ENCODE results near the gene TUBGCP6. TPM values are rescaled to one million over a fixed set of nuclear protein-coding genes. Genes with fewer than 3 reads are reported as not detected.

TUBGCP6 gene
- total RNA-seq, 2 donors from 2014 or later: 20.4 to 22.0 TPM

- no peak for DNase-seq
- intact Hi-C loops (cut with DNase I): no loop called here
- no peak for ATAC-seq
Measured at GRCh38 chr22:50179937-50180726, 64.7 kb downstream of the TUBGCP6 start.

GRCh38 chr22:50178871-50179869, 65.7 kb downstream of the TUBGCP6 start:
- ATAC-seq (no peak), DNase-seq (peak; percentile 20)
- intact Hi-C loops (cut with DNase I): no loop called here

- ATAC-seq (no peak), DNase-seq (no peak)
- intact Hi-C loops (cut with DNase I): no loop called here
Measured at GRCh38 chr22:50178471-50178864, 66.4 kb downstream of the TUBGCP6 start.

GRCh38 chr22:50177537-50178470, 67.0 kb downstream of the TUBGCP6 start:
- ATAC-seq: no peak
- intact Hi-C loops (cut with DNase I): no loop called here
- DNase-seq: no peak

GRCh38 chr22:50176850-50177536, 67.8 kb downstream of the TUBGCP6 start:
- DNase-seq (no peak), ATAC-seq (no peak)
- intact Hi-C loops (cut with DNase I): no loop called here

GRCh38 chr22:50175921-50176849, 68.6 kb downstream of the TUBGCP6 start:
- no peak for DNase-seq
- no peak for ATAC-seq
- intact Hi-C loops (cut with DNase I): no loop called here

GRCh38 chr22:50175191-50175461, 69.7 kb downstream of the TUBGCP6 start:
- intact Hi-C loops (cut with DNase I): no loop called here
- DNase-seq (no peak), ATAC-seq (no peak)

GRCh38 chr22:50174382-50175190, 70.2 kb downstream of the TUBGCP6 start:
- intact Hi-C loops (cut with DNase I): no loop called here
- peak in 1 of 2 donors; percentile 42 for ATAC-seq

GRCh38 chr22:50173983-50174355, 70.9 kb downstream of the TUBGCP6 start:
- intact Hi-C loops (cut with DNase I): no loop called here
- no peak for DNase-seq
- no peak for ATAC-seq

More at GRCh38 chr22:50174382-50175190, 70.2 kb downstream of the TUBGCP6 start:
- DNase-seq: no peak

GRCh38 chr22:50173311-50173982, 71.4 kb downstream of the TUBGCP6 start:
- intact Hi-C loops (cut with DNase I): no loop called here
- no peak for DNase-seq

GRCh38 chr22:50171965-50172421, 72.8 kb downstream of the TUBGCP6 start:
- intact Hi-C loops (cut with DNase I): no loop called here
- no peak for DNase-seq
- ATAC-seq: no peak

More at GRCh38 chr22:50173311-50173982, 71.4 kb downstream of the TUBGCP6 start:
- no peak for ATAC-seq

GRCh38 chr22:50171319-50171964, 73.4 kb downstream of the TUBGCP6 start:
- DNase-seq: no peak
- peak; percentile 15 to 36 for ATAC-seq
- intact Hi-C loops (cut with DNase I): no loop called here

- DNase-seq (no peak), ATAC-seq (no peak)
- intact Hi-C loops (cut with DNase I): no loop called here
Measured at GRCh38 chr22:50170453-50171318, 74.1 kb downstream of the TUBGCP6 start, which contains the start of gene PANX2. Gene PANX2, plus strand, starts transcription at chr22:50170731. Its CDS starts 0 bp downstream, at chr22:50170731.

GRCh38 chr22:50169774-50170341, 75.0 kb downstream of the TUBGCP6 start:
- intact Hi-C loops (cut with DNase I): no loop called here
- ATAC-seq (peak; percentile 11 to 18), DNase-seq (no peak)

Measured in left cardiac atrium (tissue), 4 donors.